ENCODE results near the gene DLST.

DNA sequence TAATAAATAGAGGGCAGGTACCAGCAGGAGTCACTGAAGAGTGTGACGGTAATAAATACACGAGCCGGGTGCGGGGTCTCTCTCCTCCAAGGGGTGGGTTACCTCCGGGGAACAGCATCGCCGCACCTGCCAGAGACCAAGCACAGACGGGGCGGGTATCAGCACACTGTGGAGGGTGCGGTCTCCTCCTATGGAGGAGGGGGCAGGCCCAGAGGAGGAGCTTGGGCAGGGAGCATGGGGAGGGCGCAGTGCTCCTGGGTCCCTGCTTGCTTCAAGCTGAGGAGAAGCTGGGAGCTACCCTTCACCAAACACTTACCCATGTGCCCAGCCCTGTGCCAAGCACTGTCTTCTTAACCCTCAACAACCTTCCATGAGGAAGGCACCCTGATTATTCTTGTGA, 60.9 kb downstream of the DLST start:
- TF ChIP-seq, protein P1, sequence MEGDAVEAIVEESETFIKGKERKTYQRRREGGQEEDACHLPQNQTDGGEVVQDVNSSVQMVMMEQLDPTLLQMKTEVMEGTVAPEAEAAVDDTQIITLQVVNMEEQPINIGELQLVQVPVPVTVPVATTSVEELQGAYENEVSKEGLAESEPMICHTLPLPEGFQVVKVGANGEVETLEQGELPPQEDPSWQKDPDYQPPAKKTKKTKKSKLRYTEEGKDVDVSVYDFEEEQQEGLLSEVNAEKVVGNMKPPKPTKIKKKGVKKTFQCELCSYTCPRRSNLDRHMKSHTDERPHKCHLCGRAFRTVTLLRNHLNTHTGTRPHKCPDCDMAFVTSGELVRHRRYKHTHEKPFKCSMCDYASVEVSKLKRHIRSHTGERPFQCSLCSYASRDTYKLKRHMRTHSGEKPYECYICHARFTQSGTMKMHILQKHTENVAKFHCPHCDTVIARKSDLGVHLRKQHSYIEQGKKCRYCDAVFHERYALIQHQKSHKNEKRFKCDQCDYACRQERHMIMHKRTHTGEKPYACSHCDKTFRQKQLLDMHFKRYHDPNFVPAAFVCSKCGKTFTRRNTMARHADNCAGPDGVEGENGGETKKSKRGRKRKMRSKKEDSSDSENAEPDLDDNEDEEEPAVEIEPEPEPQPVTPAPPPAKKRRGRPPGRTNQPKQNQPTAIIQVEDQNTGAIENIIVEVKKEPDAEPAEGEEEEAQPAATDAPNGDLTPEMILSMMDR (IDR thresholded peaks at IDR 0.05): no peak
- TF ChIP-seq POLR2A (IDR thresholded peaks at IDR 0.05) (no peak), EP300 (IDR thresholded peaks at IDR 0.05) (no peak)
